Fibroblast of gingiva (primary cell): Measurements from ENCODE around the gene TMEM25.
"Not testable (repeated sequence)": the region's sequence is repeated elsewhere in the genome, so short reads cannot be mapped to it uniquely, and the experiment has no call there.

ENCODE experiments used
- DNase-seq: peaks from one replicate; pipeline ENCODE4 v3.0.0-alpha.2; 2011; ENCODE audit warnings: low read depth

The TMEM25 gene

GRCh38 chr11:118532852-118533768 is 2.1 kb downstream of the TMEM25 start:
- no peak for DNase-seq

GRCh38 chr11:118533769-118534729 is 3.1 kb downstream of the TMEM25 start:
- no peak for DNase-seq

GRCh38 chr11:118535261-118535660 is 4.3 kb downstream of the TMEM25 start:
- DNase-seq, result no peak

GRCh38 chr11:118536726-118537125 is 5.7 kb downstream of the TMEM25 start:
- no peak for DNase-seq

- DNase-seq, result no peak
Observed at GRCh38 chr11:118537409-118537980, 6.5 kb downstream of the TMEM25 start.

GRCh38 chr11:118544010-118544646 is 13.1 kb downstream of the TMEM25 start:
- DNase-seq, result no peak

GRCh38 chr11:118544647-118545010 is 13.6 kb downstream of the TMEM25 start:
- no peak for DNase-seq

GRCh38 chr11:118545533-118545932 is 14.5 kb downstream of the TMEM25 start:
- no peak for DNase-seq

- DNase-seq, result no peak
Observed at GRCh38 chr11:118547132-118547531, 16.1 kb downstream of the TMEM25 start.

GRCh38 chr11:118552341-118552740 is 21.3 kb downstream of the TMEM25 start:
- no peak for DNase-seq

GRCh38 chr11:118560806-118561205 is 29.8 kb downstream of the TMEM25 start:
- DNase-seq, result no peak

GRCh38 chr11:118565051-118565450 is 34.1 kb downstream of the TMEM25 start:
- DNase-seq, result no peak

GRCh38 chr11:118569670-118570069 is 38.7 kb downstream of the TMEM25 start:
- DNase-seq, result no peak

GRCh38 chr11:118570787-118571186 is 39.8 kb downstream of the TMEM25 start:
- no peak for DNase-seq

GRCh38 chr11:118571701-118572060 is 40.7 kb downstream of the TMEM25 start:
- not testable (repeated sequence) for DNase-seq

GRCh38 chr11:118572061-118572980 is 41.3 kb downstream of the TMEM25 start, which contains the start of gene ARCN1:
Gene ARCN1, plus strand, starts transcription at chr11:118572409. Its CDS starts 139 bp downstream, at chr11:118572548.
- peak; percentile 74 for DNase-seq

- peak; percentile 39 for DNase-seq
Observed at GRCh38 chr11:118572981-118573550, 42.1 kb downstream of the TMEM25 start.

- DNase-seq, result no peak
Observed at GRCh38 chr11:118574636-118575035, 43.6 kb downstream of the TMEM25 start.

GRCh38 chr11:118577995-118578394 is 47.0 kb downstream of the TMEM25 start:
- not testable (repeated sequence) for DNase-seq

- DNase-seq, result no peak
Observed at GRCh38 chr11:118581057-118581456, 50.1 kb downstream of the TMEM25 start.
